Adrenal gland (tissue), 5 donors: ENCODE data around the gene CCDC57.

Experiments used
- CTCF ChIP-seq, 6 experiments: fragments of 450-650 bp in 4 of 6; fragments of 200-600 bp in 2 of 6; sonication (generic) in 1 of 6; IDR thresholded peaks; 1 replicate in 5 of 6; 2 replicates in 1 of 6; pipeline versions ENCODE4 v1.5.1 to v1.8.0; 2016 to 2021; ENCODE audit warnings: antibody characterized with exemption in 6 of 6, mild to moderate bottlenecking in 2 of 6, moderate library complexity in 1 of 6
- POLR2A ChIP-seq, 2 donors: fragments of 450-650 bp; IDR thresholded peaks; one replicate each; pipeline ENCODE4 v1.6.1; 2017; ENCODE audit warnings: antibody characterized with exemption in 2 of 2, mild to moderate bottlenecking in 2 of 2, moderate library complexity in 1 of 2
- donor health status: DM: no; HTN: no; CAD: no.

DNA sequence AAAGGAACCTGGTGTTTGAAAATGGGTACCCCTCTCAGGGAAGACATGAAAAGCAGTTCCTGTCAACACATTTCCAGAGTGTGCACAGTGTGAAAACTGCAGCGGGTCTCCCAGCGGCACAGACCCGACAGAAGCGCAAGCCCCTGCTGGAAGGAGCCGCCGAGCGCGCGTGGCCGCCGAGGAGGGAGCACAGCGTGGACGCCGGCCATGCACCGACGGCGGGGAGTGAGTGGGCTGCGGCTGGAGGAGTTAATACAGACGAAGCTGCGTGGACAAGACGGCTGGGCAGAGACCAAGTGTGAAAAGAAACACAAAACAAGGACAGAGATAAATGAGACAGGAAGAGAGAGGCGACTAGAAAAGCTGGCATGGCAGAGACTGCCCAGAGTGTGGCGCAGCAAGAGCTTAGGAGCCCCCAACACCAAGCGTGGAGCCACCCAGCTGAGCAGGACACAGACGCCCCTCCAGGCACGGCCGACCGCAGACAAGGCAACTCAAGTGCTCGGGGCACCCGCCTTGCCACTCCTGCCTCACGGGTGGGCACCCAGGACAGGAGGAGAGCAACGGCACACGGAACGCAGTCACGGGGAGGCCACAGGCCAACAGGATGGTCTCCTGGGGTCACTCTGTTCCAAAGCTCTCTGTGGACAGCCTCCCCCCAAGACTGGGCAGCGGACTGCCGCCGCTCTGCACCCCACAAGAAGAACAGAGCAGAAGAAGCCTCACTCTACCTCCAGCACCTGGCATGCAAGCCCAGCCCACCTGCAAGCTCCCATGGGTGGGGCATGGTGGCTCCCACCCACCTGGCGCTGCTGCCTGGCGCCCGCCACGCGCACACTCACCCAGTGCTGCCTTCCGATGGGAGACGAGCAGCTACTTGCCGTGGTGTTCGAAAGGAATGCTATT, 32.7 kb upstream of the CCDC57 start:
- TF ChIP-seq CTCF (IDR thresholded peaks at IDR 0.05) (no peak), POLR2A (IDR thresholded peaks at IDR 0.05) (no peak)
